K562 (cell line): ENCODE results near the gene ATF6B. TPM values are rescaled to one million over a fixed set of nuclear protein-coding genes. Genes with fewer than 3 reads are reported as not detected.

Source experiments
- ATAC-seq: fragments of 200-7000 bp; cut with Tn5 transposase; 3 replicates; pipeline ENCODE4 v1.9.1; 2020; ENCODE audit warnings: moderate library complexity
- BruUV-seq: library from RNA; stranded (reverse); fragments of 400-500 nt; replicated peaks from 2 replicates; lab custom pipeline; 2021; lab: Mats Ljungman, UMichigan
- CTCF ChIA-PET: fragments of 300-600 bp; formaldehyde crosslinking; extraction: SDS; loops from one replicate; lab custom pipeline; 2021; ENCODE audit warnings: low intra/inter-chr PET ratio; lab: Yijun Ruan, JAX
- POLR2A ChIA-PET: fragments of 300-600, 350-650 bp; sonication (Branson Sonifier 250); formaldehyde crosslinking; extraction: SDS; loops from one replicate; lab custom pipeline; 2021; ENCODE audit warnings: antibody characterized with exemption, inconsistent platforms; lab: Yijun Ruan, JAX
- DNase-seq, 4 experiments: peaks; one replicate each; pipeline versions ENCODE4 v3.0.0 to v3.0.0-alpha.2; 2011 to 2018; ENCODE audit warnings: low spot score in 3 of 4, mixed read lengths in 3 of 4; ENCODE audit errors: extremely low read depth in 1 of 4
- FAIRE-seq: peaks from 2 replicates; lab custom pipeline; 2011; peaks lifted over from hg19 to GRCh38; lab: Jason Lieb, UNC
- H2AFZ ChIP-seq: 2 replicates; pipeline ENCODE4 v1.6.0; 2011; ENCODE audit warnings: low read depth, low read length, control low read depth, inconsistent platforms
- H3K27ac ChIP-seq: fragments of 200-600 bp; 3 replicates; pipeline ENCODE4 v1.8.0; 2011; ENCODE audit warnings: low read depth, mild to moderate bottlenecking, control low read depth, inconsistent platforms, low read length, moderate library complexity, mixed read lengths; ENCODE audit errors: extremely low read depth
- H3K27me3 ChIP-seq, 2 experiments: fragments of 300-600 bp in 1 of 2; 2 replicates in 1 of 2; 3 replicates in 1 of 2; pipeline versions ENCODE4 v1.6.0 to v1.8.0; 2011; ENCODE audit warnings: inconsistent platforms in 2 of 2, low read length in 2 of 2, mild to moderate bottlenecking in 1 of 2, mixed read lengths in 1 of 2, moderate library complexity in 1 of 2; ENCODE audit not compliant: control insufficient read depth in 2 of 2, insufficient read depth in 2 of 2
- H3K36me3 ChIP-seq: fragments of 300-600 bp; 3 replicates; pipeline ENCODE4 v1.8.0; 2011; ENCODE audit warnings: mild to moderate bottlenecking, low read length, inconsistent platforms; ENCODE audit not compliant: control insufficient read depth, insufficient read depth
- H3K4me1 ChIP-seq, 2 experiments: fragments of 200-600 bp in 1 of 2; replicated peaks in 1 of 2; 2 replicates in 1 of 2; 3 replicates in 1 of 2; pipeline versions ENCODE4 v1.5.1 to v1.8.0; 2011; ENCODE audit warnings: inconsistent platforms in 2 of 2, low read length in 2 of 2, mild to moderate bottlenecking in 1 of 2, mixed read lengths in 1 of 2, moderate library complexity in 1 of 2; ENCODE audit not compliant: control insufficient read depth in 2 of 2, insufficient read depth in 2 of 2
- H3K4me2 ChIP-seq: 2 replicates; pipeline ENCODE4 v1.6.1; 2011; ENCODE audit warnings: low read length, control low read depth, inconsistent platforms, mixed read lengths; ENCODE audit not compliant: insufficient read depth
- H3K4me3 ChIP-seq: fragments of 200-600 bp; sonication (generic), shearing (Covaris generic); 2 replicates; pipeline ENCODE4 v1.5.1; 2016; ENCODE audit warnings: control low read depth, inconsistent platforms
- H3K79me2 ChIP-seq: fragments of 200-600 bp; 3 replicates; pipeline ENCODE4 v1.8.0; 2011; ENCODE audit warnings: low read length, inconsistent platforms; ENCODE audit not compliant: control insufficient read depth, insufficient read depth
- H3K9ac ChIP-seq, 2 experiments: 2 replicates each; pipeline versions ENCODE4 v1.6.0 to v1.6.1; 2011; ENCODE audit warnings: low read depth in 2 of 2, low read length in 2 of 2, control low read depth in 1 of 2, inconsistent platforms in 1 of 2, mild to moderate bottlenecking in 1 of 2, mixed read lengths in 1 of 2; ENCODE audit not compliant: insufficient read depth in 1 of 2
- H3K9me1 ChIP-seq: one replicate; pipeline ENCODE4 v1.6.0; 2011; ENCODE audit warnings: inconsistent platforms, mild to moderate bottlenecking, low read length, moderate library complexity; ENCODE audit not compliant: control insufficient read depth, insufficient read depth
- H3K9me3 ChIP-seq: replicated peaks from 2 replicates; pipeline ENCODE4 v1.5.1; 2011; ENCODE audit warnings: low read depth, low read length, inconsistent platforms; ENCODE audit not compliant: control insufficient read depth, insufficient read depth
- H4K20me1 ChIP-seq: replicated peaks from 2 replicates; pipeline ENCODE4 v1.6.1; 2011; ENCODE audit warnings: low read length, inconsistent platforms, mixed read lengths; ENCODE audit not compliant: control insufficient read depth, insufficient read depth
- BRCA1 ChIP-seq, 2 experiments: fragments of 450-650 bp in 1 of 2; sonication (generic) in 1 of 2; formaldehyde crosslinking in 1 of 2; IDR thresholded peaks; 2 replicates each; pipeline versions ENCODE4 v1.5.0 to v1.6.1; 2017 to 2020; ENCODE audit warnings: mild to moderate bottlenecking in 1 of 2, missing genetic modification reagents in 1 of 2
- FOXJ3 ChIP-seq: sonication (generic); formaldehyde crosslinking; IDR thresholded peaks from 2 replicates; pipeline ENCODE4 v1.4.0; 2020; ENCODE audit warnings: mild to moderate bottlenecking, missing genetic modification reagents
- MYNN ChIP-seq, 2 experiments: sonication (generic); formaldehyde crosslinking in 1 of 2; IDR thresholded peaks; 2 replicates each; pipeline versions ENCODE4 v1.5.0 to v1.6.1; 2016 to 2020; ENCODE audit warnings: antibody characterized with exemption in 1 of 2, missing genetic modification reagents in 1 of 2
- NCOA1 ChIP-seq: fragments of 450-650 bp; IDR thresholded peaks from 2 replicates; pipeline ENCODE4 v1.6.1; 2016; ENCODE audit warnings: low read depth
- NCOA6 ChIP-seq: fragments of 450-650 bp; IDR thresholded peaks from 2 replicates; pipeline ENCODE4 v1.6.1; 2017; ENCODE audit warnings: mild to moderate bottlenecking
- PML ChIP-seq: IDR thresholded peaks from 2 replicates; pipeline ENCODE4 v1.6.1; 2012; ENCODE audit warnings: low read length, inconsistent platforms
- TBP ChIP-seq: optimal IDR thresholded peaks from 2 replicates; pipeline ENCODE3; 2011; ENCODE audit warnings: low read depth, low read length, improper control_type of control experiment
- USF2 ChIP-seq: sonication (generic); formaldehyde crosslinking; IDR thresholded peaks from 2 replicates; pipeline ENCODE4 v1.5.0; 2020; ENCODE audit warnings: missing genetic modification reagents
- WGBS: fragments of 100-300 bp; shearing (Covaris generic); methylation state at CpG from one replicate; pipeline ENCODE4 v1.1.6; 2016; ENCODE audit warnings: low coverage, mixed read lengths; ENCODE audit not compliant: insufficient coverage; ENCODE audit errors: missing lambda C conversion rate; 5-methylcytosine and 5-hydroxymethylcytosine counted together
- in situ Hi-C: fragments of 300-500 bp; cut with MboI; formaldehyde crosslinking; loops from 4 replicates; pipeline ENCODE4 v1.15.0; 2018; ENCODE audit warnings: inconsistent platforms, mixed read lengths
- intact Hi-C: fragments of 100-400 bp; cut with micrococcal nuclease; formaldehyde crosslinking; loops from 2 replicates; pipeline ENCODE4 v1.14.2; 2022
- polyA plus RNA-seq, 8 experiments: library from polyadenylated mRNA; depleted of rRNA in 4 of 8; stranded (reverse) in 5 of 8; unstranded in 3 of 8; fragments of >200 nt; fragmentation: Nextera tagmentation in 2 of 8; fragmentation: Illumina TruSeq in 1 of 8; extraction: Ambion mirVana in 2 of 8; extraction: Trizol in 1 of 8; gene quantifications; 2 replicates each; pipeline versions ENCODE4 v1.2.1 to v1.2.3, GENCODE V29; 2011 to 2014; ENCODE audit warnings: inconsistent platforms in 1 of 8, missing spikeins in 1 of 8
- total RNA-seq, 7 experiments: library from RNA; depleted of rRNA in 6 of 7; stranded (reverse); fragments of >200 nt in 6 of 7; fragmentation: Illumina TruSeq in 2 of 7; extraction: Trizol in 2 of 7; gene quantifications; 2 replicates each; pipeline versions ENCODE4 v1.2.1 to v1.2.3, GENCODE V29; 2011 to 2021; ENCODE audit warnings: low replicate concordance in 1 of 7
- TF ChIP-seq, protein P1 (sequence below): fragments of 250-450 bp; sonication (Bioruptor Pico); IDR thresholded peaks from 2 replicates; pipeline ENCODE4 v1.8.0; 2022; ENCODE audit warnings: moderate library complexity, mild to moderate bottlenecking, inconsistent platforms
- TF ChIP-seq, protein P2 (sequence below), 2 experiments: fragments of 450-650 bp; IDR thresholded peaks; 2 replicates each; pipeline ENCODE4 v1.6.1; 2018; ENCODE audit warnings: mild to moderate bottlenecking in 2 of 2, low read depth in 1 of 2; ENCODE audit not compliant: partially characterized antibody in 2 of 2
- TF ChIP-seq, protein P3 (sequence below), 2 experiments: fragments of 450-650 bp; conservative IDR thresholded peaks; 2 replicates each; pipeline ENCODE4 v1.6.1; 2017; ENCODE audit warnings: mild to moderate bottlenecking in 2 of 2, moderate library complexity in 2 of 2

ATF6B gene
- total and polyA plus RNA-seq, 9 of the 15 experiments (the other 6 are each of a cell fraction or from before 2014, with no cell fraction given) = 20.7 to 131 (median 31.7) TPM

DNA sequence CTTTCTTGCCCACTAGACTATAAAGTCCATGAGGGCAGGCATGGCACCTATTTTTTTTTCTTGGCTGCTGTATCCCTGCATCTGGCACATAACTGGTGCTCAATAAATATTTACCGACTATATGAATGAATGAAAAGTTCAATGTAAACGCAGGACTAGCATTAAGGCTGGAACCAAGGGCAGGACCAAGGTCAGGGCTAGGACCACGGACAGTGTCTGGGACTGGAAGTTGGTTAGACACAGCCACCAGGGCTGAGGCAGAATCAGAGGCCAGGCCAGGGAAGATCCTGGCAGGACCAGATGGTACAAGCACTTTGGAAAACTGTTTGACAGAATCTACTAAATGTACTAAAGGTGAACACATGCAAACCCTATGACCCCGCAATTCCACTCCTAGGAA is 22.6 kb downstream of the ATF6B start:
- H3K9me1 ChIP-seq = no peaks in the 10 kb centered on the region
- in situ Hi-C loops = no loop called here
- 0 out of 2 replicates have a peak, but pooled peaks have one; percentile 11 for TF ChIP-seq FOXJ3 (CRISPR knock-in tag)
- no peak for TF ChIP-seq PML
- peak; percentile 20; the same call in 1 of the 2 replicates for TF ChIP-seq USF2
- TF ChIP-seq, protein P1, sequence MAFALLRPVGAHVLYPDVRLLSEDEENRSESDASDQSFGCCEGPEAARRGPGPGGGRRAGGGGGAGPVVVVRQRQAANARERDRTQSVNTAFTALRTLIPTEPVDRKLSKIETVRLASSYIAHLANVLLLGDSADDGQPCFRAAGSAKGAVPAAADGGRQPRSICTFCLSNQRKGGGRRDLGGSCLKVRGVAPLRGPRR (CRISPR knock-in tag) = no peak
- TF ChIP-seq, protein P2, sequence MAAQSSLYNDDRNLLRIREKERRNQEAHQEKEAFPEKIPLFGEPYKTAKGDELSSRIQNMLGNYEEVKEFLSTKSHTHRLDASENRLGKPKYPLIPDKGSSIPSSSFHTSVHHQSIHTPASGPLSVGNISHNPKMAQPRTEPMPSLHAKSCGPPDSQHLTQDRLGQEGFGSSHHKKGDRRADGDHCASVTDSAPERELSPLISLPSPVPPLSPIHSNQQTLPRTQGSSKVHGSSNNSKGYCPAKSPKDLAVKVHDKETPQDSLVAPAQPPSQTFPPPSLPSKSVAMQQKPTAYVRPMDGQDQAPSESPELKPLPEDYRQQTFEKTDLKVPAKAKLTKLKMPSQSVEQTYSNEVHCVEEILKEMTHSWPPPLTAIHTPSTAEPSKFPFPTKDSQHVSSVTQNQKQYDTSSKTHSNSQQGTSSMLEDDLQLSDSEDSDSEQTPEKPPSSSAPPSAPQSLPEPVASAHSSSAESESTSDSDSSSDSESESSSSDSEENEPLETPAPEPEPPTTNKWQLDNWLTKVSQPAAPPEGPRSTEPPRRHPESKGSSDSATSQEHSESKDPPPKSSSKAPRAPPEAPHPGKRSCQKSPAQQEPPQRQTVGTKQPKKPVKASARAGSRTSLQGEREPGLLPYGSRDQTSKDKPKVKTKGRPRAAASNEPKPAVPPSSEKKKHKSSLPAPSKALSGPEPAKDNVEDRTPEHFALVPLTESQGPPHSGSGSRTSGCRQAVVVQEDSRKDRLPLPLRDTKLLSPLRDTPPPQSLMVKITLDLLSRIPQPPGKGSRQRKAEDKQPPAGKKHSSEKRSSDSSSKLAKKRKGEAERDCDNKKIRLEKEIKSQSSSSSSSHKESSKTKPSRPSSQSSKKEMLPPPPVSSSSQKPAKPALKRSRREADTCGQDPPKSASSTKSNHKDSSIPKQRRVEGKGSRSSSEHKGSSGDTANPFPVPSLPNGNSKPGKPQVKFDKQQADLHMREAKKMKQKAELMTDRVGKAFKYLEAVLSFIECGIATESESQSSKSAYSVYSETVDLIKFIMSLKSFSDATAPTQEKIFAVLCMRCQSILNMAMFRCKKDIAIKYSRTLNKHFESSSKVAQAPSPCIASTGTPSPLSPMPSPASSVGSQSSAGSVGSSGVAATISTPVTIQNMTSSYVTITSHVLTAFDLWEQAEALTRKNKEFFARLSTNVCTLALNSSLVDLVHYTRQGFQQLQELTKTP (IDR thresholded peaks at IDR 0.05; ENCODE audit: low read depth in 1 of 2, partially characterized antibody in 2 of 2) = peak in 1 of 2 experiments; percentile 73
- TF ChIP-seq MYNN (IDR thresholded peaks at IDR 0.05) = no peak
- peak; percentile 71; the same call in 1 of the 2 replicates for TF ChIP-seq MYNN (CRISPR knock-in tag; IDR thresholded peaks at IDR 0.05)
- TF ChIP-seq BRCA1 (IDR thresholded peaks at IDR 0.05) = no peak
- TF ChIP-seq BRCA1 (CRISPR knock-in tag; IDR thresholded peaks at IDR 0.05) = no peak
- TF ChIP-seq NCOA6 = peak; percentile 61; the same call in 1 of the 2 replicates
- peak; percentile 84 for TF ChIP-seq NCOA1
- TF ChIP-seq, protein P3, sequence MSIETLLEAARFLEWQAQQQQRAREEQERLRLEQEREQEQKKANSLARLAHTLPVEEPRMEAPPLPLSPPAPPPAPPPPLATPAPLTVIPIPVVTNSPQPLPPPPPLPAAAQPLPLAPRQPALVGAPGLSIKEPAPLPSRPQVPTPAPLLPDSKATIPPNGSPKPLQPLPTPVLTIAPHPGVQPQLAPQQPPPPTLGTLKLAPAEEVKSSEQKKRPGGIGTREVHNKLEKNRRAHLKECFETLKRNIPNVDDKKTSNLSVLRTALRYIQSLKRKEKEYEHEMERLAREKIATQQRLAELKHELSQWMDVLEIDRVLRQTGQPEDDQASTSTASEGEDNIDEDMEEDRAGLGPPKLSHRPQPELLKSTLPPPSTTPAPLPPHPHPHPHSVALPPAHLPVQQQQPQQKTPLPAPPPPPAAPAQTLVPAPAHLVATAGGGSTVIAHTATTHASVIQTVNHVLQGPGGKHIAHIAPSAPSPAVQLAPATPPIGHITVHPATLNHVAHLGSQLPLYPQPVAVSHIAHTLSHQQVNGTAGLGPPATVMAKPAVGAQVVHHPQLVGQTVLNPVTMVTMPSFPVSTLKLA (conservative IDR thresholded peaks at IDR 0.05) = 0 out of 4 replicates have a peak, but pooled peaks of 1 of the 2 experiments have one; percentile 25
- TF ChIP-seq TBP = no peak

More for the DNA sequence above, 22.6 kb downstream of the ATF6B start:
- H3K4me2 ChIP-seq = no peak overlapping the region
- H3K9ac ChIP-seq = no peak overlapping the region
- POLR2A ChIA-PET = no interaction called here
- peaks cover 29 to 33% of the 10 kb centered on the region in 2 experiments for H3K4me1 ChIP-seq
- no peaks in the 10 kb centered on the region for H4K20me1 ChIP-seq
- H2AFZ ChIP-seq = no peak overlapping the region
- H3K9me3 ChIP-seq = no peaks in the 10 kb centered on the region
- intact Hi-C loops = no loop called here
- no peaks in the 10 kb centered on the region for H3K36me3 ChIP-seq
- H3K4me3 ChIP-seq = no peak overlapping the region
- DNase-seq = no peak
- no TSS peak for BruUV-seq
- CTCF ChIA-PET = no interaction called here
- H3K27ac ChIP-seq = no peak overlapping the region
- H3K27me3 ChIP-seq = peaks cover 0 to 42% of the 10 kb centered on the region in 2 experiments; a peak in 2 of 5 replicates
- WGBS = 4% methylated on average over 4 of the region's 4 CpGs
- no peak for ATAC-seq
- no peaks in the 10 kb centered on the region for H3K79me2 ChIP-seq
- no peak for FAIRE-seq
